Activated T-cell treated with anti-CD3 and anti-CD28 coated beads, Interleukin-2, amount 50 U/mL, for 24 hours (primary cell): ENCODE data around the gene PLA2G5.

Experiments used
- DNase-seq: peaks from one replicate; pipeline ENCODE4 v3.0.0-alpha.2; 2020
- H3K27ac Mint-ChIP-seq: 2 replicates; pipeline ENCODE4 v1.8.0; 2020; ENCODE audit warnings: mild to moderate bottlenecking, mixed read lengths
- H3K27me3 Mint-ChIP-seq: 2 replicates; pipeline ENCODE4 v1.8.0; 2020; ENCODE audit warnings: mixed read lengths
- H3K36me3 Mint-ChIP-seq: 2 replicates; pipeline ENCODE4 v1.8.0; 2020; ENCODE audit warnings: low read depth, mixed read lengths
- H3K4me1 Mint-ChIP-seq: 2 replicates; pipeline ENCODE4 v1.8.0; 2020; ENCODE audit warnings: low read depth, mixed read lengths
- H3K4me3 Mint-ChIP-seq: 2 replicates; pipeline ENCODE4 v1.8.0; 2020; ENCODE audit warnings: mild to moderate bottlenecking, moderate library complexity, mixed read lengths
- H3K9me3 Mint-ChIP-seq: 2 replicates; pipeline ENCODE4 v1.8.0; 2020; ENCODE audit warnings: mixed read lengths

The PLA2G5 gene

DNA sequence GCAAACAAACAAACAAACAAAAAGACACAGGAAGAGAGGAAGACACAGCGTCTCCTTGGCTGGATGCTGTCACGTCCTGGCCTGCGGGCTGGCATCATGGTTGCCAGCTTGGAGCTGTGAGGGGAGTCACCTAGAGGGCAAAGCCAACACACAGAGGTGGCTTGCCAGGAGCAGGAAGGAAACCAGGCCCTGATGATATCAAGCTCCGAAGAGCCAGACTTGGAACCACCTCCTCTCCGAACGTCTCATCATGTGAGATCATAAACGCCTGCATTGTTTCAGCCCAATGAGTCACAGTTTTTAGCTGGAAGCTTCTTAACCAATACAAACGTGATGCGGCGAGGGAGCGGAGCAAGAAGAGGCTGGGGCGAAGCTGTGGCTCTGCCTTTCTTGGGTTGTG is 40.7 kb downstream of the PLA2G5 start:
- peaks cover 21% of the 10 kb centered on the region for H3K27me3 Mint-ChIP-seq
- no peaks in the 10 kb centered on the region for H3K36me3 Mint-ChIP-seq
- H3K4me1 Mint-ChIP-seq, result no peaks in the 10 kb centered on the region
- no peak for DNase-seq
- no peaks in the 10 kb centered on the region for H3K9me3 Mint-ChIP-seq
- H3K4me3 Mint-ChIP-seq, result no peak overlapping the region
- no peak overlapping the region for H3K27ac Mint-ChIP-seq

DNA sequence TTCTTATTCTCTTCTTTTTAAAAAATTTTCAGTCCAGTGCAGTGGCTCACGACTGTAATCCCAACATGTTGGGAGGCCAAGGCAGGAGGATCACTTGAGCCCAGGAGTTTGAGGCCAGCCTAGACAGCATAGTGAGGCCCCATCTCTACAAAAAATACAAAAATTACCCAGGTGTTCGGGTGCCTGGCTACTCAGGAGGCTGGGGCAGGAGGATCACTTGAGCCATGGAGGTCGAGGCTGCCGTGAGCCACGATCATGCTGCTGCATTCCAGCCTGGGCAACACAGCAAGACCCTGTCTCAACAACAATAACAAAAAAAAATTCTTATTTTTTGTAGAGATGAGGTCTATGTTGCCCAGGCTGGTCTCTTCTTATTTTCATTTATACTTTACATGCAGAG is 41.5 kb downstream of the PLA2G5 start:
- Mint-ChIP-seq H3K4me3 (no peak overlapping the region), H3K9me3 (no peaks in the 10 kb centered on the region), H3K4me1 (no peaks in the 10 kb centered on the region), H3K27me3 (peaks cover 25% of the 10 kb centered on the region), H3K36me3 (no peaks in the 10 kb centered on the region), H3K27ac (no peak overlapping the region)
- DNase-seq, result no peak

DNA sequence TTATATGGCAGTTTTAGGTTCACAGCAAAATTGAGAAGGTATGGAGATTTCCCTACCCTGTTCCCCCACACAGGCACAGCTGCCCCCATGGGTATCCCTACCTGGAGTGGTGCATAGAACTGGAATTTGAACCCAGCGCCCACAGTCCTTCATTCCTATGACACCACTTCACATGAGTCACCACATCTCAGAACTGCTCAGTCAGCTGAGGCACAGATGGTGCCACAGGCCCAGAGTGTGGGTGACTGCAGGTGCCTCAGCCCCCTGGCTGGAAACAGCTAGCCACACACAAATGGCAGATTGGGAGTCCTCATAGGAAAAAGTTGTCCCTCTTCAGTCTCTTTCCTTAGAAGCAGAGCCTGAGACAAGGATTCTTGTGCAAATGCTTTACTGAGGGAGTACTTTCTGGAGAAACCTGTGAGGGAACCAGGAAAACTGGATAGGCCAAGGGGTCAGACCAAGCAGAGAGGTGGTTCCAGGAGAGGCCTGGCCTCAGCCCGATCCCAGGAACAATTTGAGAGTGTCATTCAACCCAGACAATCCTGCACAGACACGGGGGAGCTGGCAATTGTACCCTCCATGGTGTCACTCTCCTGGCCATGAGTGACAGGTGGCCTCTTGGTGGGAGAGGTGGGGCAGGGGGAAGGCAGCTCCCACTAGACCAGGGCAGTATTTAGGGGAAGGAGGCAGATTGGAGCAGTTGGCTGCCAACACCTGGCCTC is 42.4 kb downstream of the PLA2G5 start:
- no peak for DNase-seq
- no peaks in the 10 kb centered on the region for H3K9me3 Mint-ChIP-seq
- H3K27ac Mint-ChIP-seq, result no peak overlapping the region
- H3K36me3 Mint-ChIP-seq, result no peaks in the 10 kb centered on the region
- H3K4me3 Mint-ChIP-seq, result no peak overlapping the region
- H3K4me1 Mint-ChIP-seq, result no peaks in the 10 kb centered on the region
- peaks cover 28% of the 10 kb centered on the region for H3K27me3 Mint-ChIP-seq

DNA sequence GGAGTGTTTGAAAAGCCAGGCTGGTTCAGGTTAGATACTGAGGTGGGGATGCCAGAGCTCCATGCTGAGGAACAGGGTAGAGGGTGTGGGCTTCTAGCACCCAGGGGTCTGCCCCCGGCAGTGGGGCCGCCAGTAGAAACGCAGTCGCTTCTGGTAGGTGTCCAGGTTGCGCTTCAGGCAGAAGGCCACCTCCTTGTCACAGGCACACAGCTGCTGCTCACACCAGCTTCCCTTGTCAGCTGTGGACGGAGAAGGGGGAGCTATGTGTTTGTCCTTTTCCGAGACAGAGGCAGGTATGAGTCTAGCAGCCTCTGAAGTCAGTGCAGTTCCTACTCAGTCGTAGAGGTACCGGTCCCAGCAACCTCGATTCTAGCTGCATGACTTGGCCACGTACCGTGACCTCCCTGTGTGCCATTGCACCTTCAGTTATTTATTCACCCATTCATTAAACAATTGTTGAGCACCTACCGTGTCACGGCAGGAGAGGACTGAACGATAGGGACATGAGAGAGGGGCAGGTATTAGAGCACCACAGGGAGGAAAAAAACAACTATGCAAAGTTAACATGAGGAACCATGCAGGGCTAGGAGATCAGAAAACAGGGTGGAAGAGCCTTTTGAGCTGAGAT is 44.1 kb downstream of the PLA2G5 start:
- no peak overlapping the region for H3K27ac Mint-ChIP-seq
- no peaks in the 10 kb centered on the region for H3K9me3 Mint-ChIP-seq
- no peaks in the 10 kb centered on the region for H3K36me3 Mint-ChIP-seq
- DNase-seq, result no peak
- H3K27me3 Mint-ChIP-seq, result peaks cover 34% of the 10 kb centered on the region
- no peaks in the 10 kb centered on the region for H3K4me1 Mint-ChIP-seq
- H3K4me3 Mint-ChIP-seq, result no peak overlapping the region

DNA sequence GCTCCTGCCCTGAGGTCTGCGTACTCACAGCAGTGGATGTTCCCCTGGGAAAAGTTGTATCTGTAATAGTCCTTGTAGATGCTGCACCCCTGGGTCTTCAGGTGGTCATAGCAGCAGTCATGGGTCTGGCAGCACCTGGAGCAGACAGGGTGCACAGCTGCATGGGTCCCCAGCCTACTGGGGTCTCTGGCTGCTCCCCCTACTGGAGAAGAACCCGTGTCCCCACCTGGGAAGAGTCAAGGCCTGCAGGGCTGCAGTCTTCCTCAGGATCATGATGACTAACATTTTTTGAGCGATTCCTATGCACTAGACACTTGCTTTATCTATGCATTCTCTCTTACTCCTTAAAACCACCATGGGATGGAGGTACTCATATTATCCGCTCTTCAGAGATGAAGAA is 45.5 kb downstream of the PLA2G5 start:
- peaks cover 41% of the 10 kb centered on the region for H3K27me3 Mint-ChIP-seq
- no peak overlapping the region for H3K27ac Mint-ChIP-seq
- H3K36me3 Mint-ChIP-seq, result no peaks in the 10 kb centered on the region
- H3K4me3 Mint-ChIP-seq, result no peak overlapping the region
- no peak for DNase-seq
- H3K4me1 Mint-ChIP-seq, result no peaks in the 10 kb centered on the region
- no peaks in the 10 kb centered on the region for H3K9me3 Mint-ChIP-seq

DNA sequence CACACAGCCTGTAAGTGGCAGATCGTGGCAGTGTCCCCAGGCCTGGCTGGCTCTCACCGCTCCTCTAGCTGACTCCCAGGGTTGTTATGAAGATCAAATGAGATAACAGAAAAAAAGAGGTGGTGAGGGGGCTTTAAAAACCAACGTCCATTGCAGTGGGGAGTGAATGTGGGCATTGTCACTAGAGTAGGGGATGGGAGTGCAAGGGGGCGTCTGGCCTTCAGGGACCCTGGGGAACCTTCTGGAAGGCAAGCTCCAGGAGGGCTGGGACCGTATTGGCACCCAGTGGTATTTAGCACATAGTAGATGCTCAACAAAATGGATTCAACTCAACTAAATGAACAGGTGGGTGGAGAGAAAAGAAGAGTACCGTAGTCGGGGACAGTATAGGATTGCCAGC is 45.9 kb downstream of the PLA2G5 start:
- Mint-ChIP-seq H3K4me3 (no peak overlapping the region), H3K9me3 (no peaks in the 10 kb centered on the region), H3K4me1 (no peaks in the 10 kb centered on the region), H3K27ac (no peak overlapping the region), H3K36me3 (no peaks in the 10 kb centered on the region), H3K27me3 (peaks cover 41% of the 10 kb centered on the region)
- no peak for DNase-seq

DNA sequence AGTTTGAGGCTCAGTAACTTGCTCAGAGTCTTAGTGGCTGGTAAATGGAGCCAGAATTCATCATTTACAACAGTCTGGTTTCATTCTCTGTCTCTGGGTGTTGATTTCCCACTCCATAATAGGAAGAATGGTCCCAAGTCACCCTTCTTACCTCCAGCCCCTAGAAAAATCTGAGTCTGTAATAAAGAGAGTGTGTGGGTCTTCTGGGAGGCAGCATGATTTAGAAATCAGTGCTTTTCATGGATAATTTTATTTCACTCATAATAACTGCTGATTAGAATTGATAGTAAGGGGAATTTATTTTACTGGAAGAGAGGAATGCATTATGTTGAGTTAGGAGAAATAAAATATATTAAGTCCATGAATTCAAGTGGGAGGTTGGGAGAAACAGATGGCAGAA is 47.2 kb downstream of the PLA2G5 start:
- Mint-ChIP-seq H3K36me3 (no peaks in the 10 kb centered on the region), H3K9me3 (no peaks in the 10 kb centered on the region), H3K27ac (no peak overlapping the region), H3K4me3 (no peak overlapping the region), H3K27me3 (peaks cover 49% of the 10 kb centered on the region), H3K4me1 (no peaks in the 10 kb centered on the region)
- no peak for DNase-seq

DNA sequence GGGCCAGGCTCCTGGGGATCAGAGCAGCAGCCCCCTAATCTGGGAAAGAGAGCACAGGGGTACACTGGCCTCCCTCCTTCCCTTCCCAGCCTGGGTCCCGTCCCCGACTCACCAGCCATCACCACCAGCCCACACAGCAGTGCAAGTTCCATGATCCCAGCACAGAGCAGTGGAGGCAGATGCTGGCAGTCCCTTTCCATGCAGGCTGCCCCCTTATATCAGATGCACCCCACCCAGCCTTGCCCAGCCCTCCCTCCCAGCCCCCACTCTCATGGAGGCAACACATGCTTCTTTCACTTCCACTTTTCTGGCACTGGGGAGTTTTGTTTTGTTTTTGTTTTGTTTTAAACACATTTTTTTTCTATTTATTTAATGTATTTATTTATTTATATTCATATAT is 49.4 kb downstream of the PLA2G5 start, which contains the start of gene PLA2G2D:
TSS of gene PLA2G2D (minus strand) at position 190 of the 400 bp plus-strand sequence. CDS start at position 152, 38 bp downstream.
- no peak within 1 kb of the TSS for H3K27ac Mint-ChIP-seq
- peaks cover 56% of the 10 kb centered on the region for H3K27me3 Mint-ChIP-seq

DNA sequence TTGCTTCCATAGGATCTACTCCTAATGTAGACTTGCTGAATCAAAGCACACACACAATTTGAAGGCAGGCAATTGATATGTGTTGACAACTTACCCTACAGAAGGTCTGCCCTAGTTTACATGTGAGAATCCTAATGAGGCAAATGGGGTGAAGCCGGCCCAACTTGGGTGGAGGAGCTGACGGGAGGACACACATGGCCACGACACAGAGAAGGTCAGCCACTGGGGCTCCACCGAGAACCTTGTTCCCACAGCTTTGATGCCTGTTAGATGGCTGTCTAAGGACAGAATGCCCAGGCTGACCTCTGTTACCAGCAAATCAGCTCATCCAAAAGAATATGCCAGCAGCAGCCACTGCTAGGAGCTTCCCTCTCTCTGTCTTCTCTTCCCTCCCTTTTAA is 50.8 kb downstream of the PLA2G5 start:
- no peak overlapping the region for H3K4me3 Mint-ChIP-seq
- peaks cover 60% of the 10 kb centered on the region for H3K27me3 Mint-ChIP-seq

More for the DNA sequence above, 49.4 kb downstream of the PLA2G5 start, which contains the start of gene PLA2G2D:
- Mint-ChIP-seq H3K9me3 (no peaks in the 10 kb centered on the region), H3K36me3 (no peaks in the 10 kb centered on the region), H3K4me1 (no peaks in the 10 kb centered on the region), H3K4me3 (no peak within 1 kb of the TSS)
- no peak for DNase-seq

DNA sequence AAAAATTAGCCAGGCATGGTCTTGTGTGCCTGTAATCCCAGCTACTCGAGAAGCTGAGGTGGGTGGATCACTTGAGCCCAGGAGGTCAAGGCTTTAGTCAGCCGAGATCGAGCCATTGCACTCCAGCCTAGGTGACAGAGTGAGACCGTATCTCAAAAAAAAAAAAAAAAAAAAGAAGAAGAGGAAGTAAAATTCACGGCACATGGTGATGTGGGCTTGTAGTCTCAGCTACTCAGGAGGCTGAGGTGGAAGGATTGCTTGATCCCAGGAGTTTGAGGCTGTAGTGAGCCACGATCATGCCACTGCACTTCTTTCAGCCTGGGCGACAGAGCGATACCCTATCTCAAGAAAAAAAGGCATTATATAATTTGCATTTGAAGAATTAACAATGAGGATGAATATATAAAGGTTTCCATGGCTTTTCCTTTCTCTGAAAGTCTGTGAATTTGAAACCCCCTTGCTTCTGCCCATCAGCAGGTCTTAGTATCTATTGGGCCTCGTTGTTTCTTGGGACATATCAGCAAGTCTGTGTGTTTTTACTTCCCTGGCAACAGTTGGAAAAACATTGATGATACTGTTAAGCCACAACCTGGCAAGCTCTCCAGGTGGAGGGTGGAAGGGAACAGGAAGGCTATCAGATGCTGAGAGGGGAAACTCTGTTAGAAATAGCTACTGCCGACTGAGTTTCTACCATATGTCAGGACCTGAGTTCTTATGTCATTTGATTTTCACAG is 53.9 kb downstream of the PLA2G5 start:
- Mint-ChIP-seq H3K27ac (no peak overlapping the region), H3K27me3 (peaks cover 52% of the 10 kb centered on the region), H3K4me1 (peaks cover 2% of the 10 kb centered on the region), H3K4me3 (no peak overlapping the region), H3K9me3 (no peaks in the 10 kb centered on the region), H3K36me3 (no peaks in the 10 kb centered on the region)
- DNase-seq, result no peak

More for the DNA sequence above, 50.8 kb downstream of the PLA2G5 start:
- no peak for DNase-seq
- no peaks in the 10 kb centered on the region for H3K36me3 Mint-ChIP-seq
- no peak overlapping the region for H3K27ac Mint-ChIP-seq
- H3K9me3 Mint-ChIP-seq, result no peaks in the 10 kb centered on the region
- H3K4me1 Mint-ChIP-seq, result no peaks in the 10 kb centered on the region

DNA sequence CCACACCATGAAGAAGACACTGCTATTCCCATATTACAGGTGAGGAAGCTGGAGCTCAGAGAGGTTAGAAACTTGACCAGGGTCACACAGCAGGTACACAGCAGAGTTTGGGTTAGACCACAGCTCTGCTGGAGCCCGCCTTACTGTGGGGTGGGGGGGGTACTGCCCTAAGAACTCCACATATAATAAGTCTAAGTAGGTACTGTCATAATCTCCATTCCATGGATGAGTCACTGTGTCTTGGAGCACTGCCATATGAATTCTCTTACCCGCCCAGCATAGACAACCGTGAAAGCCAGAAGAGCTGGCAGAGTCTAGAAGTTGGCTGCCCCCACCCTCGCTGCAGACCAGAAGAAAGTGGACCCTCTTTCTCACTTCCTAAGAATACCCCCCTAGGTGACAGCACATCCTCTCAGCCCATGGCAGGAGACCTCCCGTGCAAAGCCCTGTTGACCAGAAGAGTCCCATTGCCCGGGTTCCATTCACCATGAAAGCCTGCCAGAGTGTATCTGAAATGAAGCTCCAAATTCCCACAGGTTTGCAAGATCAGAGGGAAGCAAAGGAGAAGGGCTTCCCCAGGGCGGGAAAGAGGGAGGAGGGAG is 54.6 kb downstream of the PLA2G5 start:
- Mint-ChIP-seq H3K27me3 (peaks cover 47% of the 10 kb centered on the region), H3K9me3 (no peaks in the 10 kb centered on the region), H3K27ac (no peak overlapping the region), H3K4me3 (no peak overlapping the region), H3K4me1 (peaks cover 2% of the 10 kb centered on the region), H3K36me3 (no peaks in the 10 kb centered on the region)
- no peak for DNase-seq

DNA sequence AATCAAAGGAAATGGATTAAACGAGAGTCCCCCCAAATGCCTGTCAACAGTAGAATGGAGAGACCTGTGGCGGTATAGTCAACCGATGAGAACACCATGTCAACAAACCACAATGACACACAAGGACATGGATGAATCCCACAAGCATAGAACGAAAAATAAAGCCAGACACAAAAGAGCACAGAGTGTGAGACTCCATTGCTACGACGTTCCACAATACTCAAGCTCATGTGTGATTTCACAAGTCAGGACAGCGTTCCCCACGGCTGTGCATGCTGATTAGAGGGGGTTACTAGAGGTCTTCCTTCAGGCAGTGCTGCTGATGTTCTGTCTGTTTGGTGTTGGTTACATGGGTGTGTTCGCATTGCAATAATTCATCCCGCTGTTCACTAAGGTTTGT is 55.1 kb downstream of the PLA2G5 start:
- DNase-seq, result no peak
- Mint-ChIP-seq H3K4me1 (peaks cover 2% of the 10 kb centered on the region), H3K9me3 (no peaks in the 10 kb centered on the region), H3K4me3 (no peak overlapping the region), H3K36me3 (no peaks in the 10 kb centered on the region), H3K27ac (no peak overlapping the region), H3K27me3 (peaks cover 42% of the 10 kb centered on the region)

DNA sequence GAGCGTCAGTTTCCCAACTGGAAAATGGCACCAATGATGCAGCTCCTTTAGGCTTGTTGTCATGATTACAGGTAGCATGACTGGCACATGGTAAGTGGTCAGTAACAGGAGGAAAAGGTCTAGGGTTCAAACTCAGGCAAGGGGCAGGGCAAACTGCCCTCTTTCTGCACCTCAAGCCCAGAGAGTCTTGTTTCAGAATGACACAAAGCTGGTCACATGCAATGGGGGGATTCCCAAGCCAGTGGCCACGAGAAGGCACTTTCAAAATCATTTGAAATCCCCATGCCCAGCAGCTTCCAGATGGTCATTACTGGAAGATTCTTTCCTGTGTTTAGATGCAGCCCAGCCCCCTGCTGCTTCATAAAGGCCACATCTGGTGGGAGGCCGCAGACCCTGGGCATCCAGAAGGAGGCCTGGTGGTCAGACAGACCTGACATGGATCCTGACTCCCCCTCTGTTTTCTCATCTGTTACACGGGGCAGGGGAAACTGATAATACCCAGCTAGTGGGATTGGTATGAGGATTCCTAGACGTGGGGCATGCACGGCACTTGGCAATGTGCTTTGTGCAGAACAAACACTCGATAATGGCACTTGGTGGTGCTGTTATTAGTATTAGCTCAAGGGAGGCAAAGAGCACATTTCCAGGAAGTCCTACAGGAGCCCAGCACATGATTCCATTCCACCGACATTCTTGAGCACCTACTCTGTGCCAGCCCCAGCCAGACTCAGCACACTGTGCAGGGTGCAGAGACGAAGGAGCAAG is 56.2 kb downstream of the PLA2G5 start:
- no peaks in the 10 kb centered on the region for H3K36me3 Mint-ChIP-seq
- peaks cover 2% of the 10 kb centered on the region for H3K4me1 Mint-ChIP-seq
- peaks cover 39% of the 10 kb centered on the region for H3K27me3 Mint-ChIP-seq
- H3K27ac Mint-ChIP-seq, result no peak overlapping the region
- no peaks in the 10 kb centered on the region for H3K9me3 Mint-ChIP-seq
- no peak overlapping the region for H3K4me3 Mint-ChIP-seq
- no peak for DNase-seq

DNA sequence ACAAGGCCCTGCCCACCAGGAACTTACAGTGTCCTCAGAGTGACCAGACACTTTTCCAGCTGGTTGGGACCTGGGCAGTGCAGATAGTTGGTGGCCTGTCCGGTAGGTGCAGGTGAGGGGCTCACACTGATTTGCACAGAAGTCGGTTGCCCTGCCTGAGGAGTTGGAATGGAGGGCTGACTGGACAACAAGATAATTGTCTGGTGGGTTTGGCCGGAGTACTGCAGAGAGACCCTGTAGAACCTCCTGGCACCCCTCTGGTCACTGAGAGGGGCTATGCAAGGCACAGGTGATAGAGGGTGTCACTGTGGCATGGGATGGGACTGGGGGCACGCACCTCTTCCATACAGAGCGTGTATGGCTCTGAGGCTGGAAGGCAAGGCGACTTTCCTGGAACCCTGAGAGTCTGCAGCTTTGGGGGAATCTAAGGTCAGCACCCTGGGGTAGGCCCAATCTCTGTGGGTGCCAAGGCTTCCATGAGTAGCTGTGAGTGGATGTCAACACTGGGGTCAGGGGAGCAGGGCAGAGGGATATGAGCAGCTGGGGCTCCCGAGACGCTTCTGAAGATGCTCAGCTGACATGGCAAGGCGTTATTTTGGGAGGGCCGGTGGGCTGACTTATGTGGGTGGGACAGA is 56.9 kb downstream of the PLA2G5 start:
- no peaks in the 10 kb centered on the region for H3K9me3 Mint-ChIP-seq
- peaks cover 36% of the 10 kb centered on the region for H3K27me3 Mint-ChIP-seq
- DNase-seq, result no peak
- H3K36me3 Mint-ChIP-seq, result no peaks in the 10 kb centered on the region
- H3K27ac Mint-ChIP-seq, result no peak overlapping the region
- peaks cover 2% of the 10 kb centered on the region for H3K4me1 Mint-ChIP-seq
- no peak overlapping the region for H3K4me3 Mint-ChIP-seq
